ENCODE data around the gene SEC24A. TPM values are rescaled to one million over a fixed set of nuclear protein-coding genes. Genes with fewer than 3 reads are reported as not detected.

SEC24A gene
- polyA plus RNA-seq, 1 of the 3 experiments (the other 2 are of a cell fraction): 7.4 TPM

- Histone ChIP-seq H3F3A (replicated peaks; ENCODE audit: insufficient read depth) (peaks cover 8% of the 10 kb centered on the region), H3K27ac (ENCODE audit: low read depth in 2 of 2, low read length in 1 of 2) (no peak overlapping the region), H3K4me3 (ENCODE audit: low read depth in 2 of 2, low read length in 1 of 2) (no peak overlapping the region), H4K20me1 (ENCODE audit: insufficient read depth) (0 out of 2 replicates have a peak, but pooled peaks cover 3% of the 10 kb centered on the region), H3K9me3 (no peaks in the 10 kb centered on the region), H3K4me1 (ENCODE audit: control insufficient read depth in 1 of 2, insufficient read depth in 2 of 2, low read depth in 1 of 2, low read length in 1 of 2) (peaks cover 0 to 12% of the 10 kb centered on the region in 2 experiments; a peak in 2 of 4 replicates), H3K4me2 (no peak overlapping the region), H3K9ac (no peak overlapping the region), H3K9me2 (no peaks in the 10 kb centered on the region), H3K27me3 (ENCODE audit: insufficient read depth) (no peaks in the 10 kb centered on the region), H3K79me2 (ENCODE audit: insufficient read depth) (peaks cover 29% of the 10 kb centered on the region), H2AFZ (ENCODE audit: low read depth) (no peak overlapping the region), H3K36me3 (replicated peaks in 1 of 2; ENCODE audit: control insufficient read depth in 1 of 2, insufficient read depth in 2 of 2, low read length in 1 of 2) (peaks cover 1 to 6% of the 10 kb centered on the region in 2 experiments)
- no peak for TF ChIP-seq MAX (IDR thresholded peaks at IDR 0.05; ENCODE audit: low read depth)
- no peak for TF ChIP-seq POLR2AphosphoS5 (IDR thresholded peaks at IDR 0.05; ENCODE audit: low read depth, low read length)
- no peak for TF ChIP-seq FOXM1 (IDR thresholded peaks at IDR 0.05; ENCODE audit: low read depth)
- no peak for TF ChIP-seq RCOR1 (IDR thresholded peaks at IDR 0.05; ENCODE audit: low read length)
- no peak for TF ChIP-seq PBX3 (IDR thresholded peaks at IDR 0.05)
- TF ChIP-seq NRF1 (IDR thresholded peaks at IDR 0.05; ENCODE audit: low read depth, low read length): no peak
- no peak for TF ChIP-seq GABPA (IDR thresholded peaks at IDR 0.05; ENCODE audit: low read depth)
- TF ChIP-seq NFIC (IDR thresholded peaks at IDR 0.05; ENCODE audit: borderline replicate concordance): no peak
- TF ChIP-seq ELF1 (IDR thresholded peaks at IDR 0.05): no peak
- no peak for TF ChIP-seq REST (IDR thresholded peaks at IDR 0.05; ENCODE audit: low read depth, low read length)
- TF ChIP-seq TEAD4 (IDR thresholded peaks at IDR 0.05; ENCODE audit: borderline replicate concordance, insufficient read depth): no peak
- DNase-seq: no peak
- ChIA-PET CTCF (interaction anchor here (0.8 to 2.8 kb wide), 3 partner anchors 22 to 325 kb away, joined by 3 to 13 read pairs (median 7); partner anchors contain the start of genes CDKN2AIPNL, DDX46 and PCBD2), POLR2A (interaction anchor here (1.0 kb wide), 1 partner anchor 22 kb away, joined by 3 read pairs; the partner anchor contains the start of gene DDX46)
- 75% methylated on average over 2 of the region's 2 CpGs for WGBS (ENCODE audit: low lambda C conversion rate)
Measured at GRCh38 chr5:134736173-134736812, 87.7 kb downstream of the SEC24A start.
